ENCODE results near the gene SRRM2.
A peak's percentile ranks its signal among the peaks of the same experiment; 100 is the strongest.

The SRRM2 gene

DNA sequence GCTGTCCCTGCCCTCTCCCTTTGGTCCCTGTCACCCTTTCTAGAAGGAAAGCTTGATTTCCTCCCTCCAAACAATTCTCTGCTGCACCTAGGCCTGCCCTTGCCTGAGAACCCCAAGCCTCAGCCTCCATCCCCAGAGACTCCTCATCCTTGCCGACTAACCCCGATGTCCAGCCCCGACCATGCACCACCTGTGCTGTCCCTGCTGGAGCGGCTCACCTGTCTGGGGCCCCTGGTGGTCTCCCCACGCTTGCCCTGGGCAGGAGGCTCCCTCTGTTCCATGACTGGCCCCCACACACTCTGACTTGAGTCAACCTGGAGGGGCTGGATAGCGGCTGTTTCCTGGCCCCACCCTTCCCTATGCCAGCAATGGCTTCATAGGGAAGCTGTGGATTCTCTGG, 12.0 kb upstream of the SRRM2 start:
- no peak for DNase-seq

DNA sequence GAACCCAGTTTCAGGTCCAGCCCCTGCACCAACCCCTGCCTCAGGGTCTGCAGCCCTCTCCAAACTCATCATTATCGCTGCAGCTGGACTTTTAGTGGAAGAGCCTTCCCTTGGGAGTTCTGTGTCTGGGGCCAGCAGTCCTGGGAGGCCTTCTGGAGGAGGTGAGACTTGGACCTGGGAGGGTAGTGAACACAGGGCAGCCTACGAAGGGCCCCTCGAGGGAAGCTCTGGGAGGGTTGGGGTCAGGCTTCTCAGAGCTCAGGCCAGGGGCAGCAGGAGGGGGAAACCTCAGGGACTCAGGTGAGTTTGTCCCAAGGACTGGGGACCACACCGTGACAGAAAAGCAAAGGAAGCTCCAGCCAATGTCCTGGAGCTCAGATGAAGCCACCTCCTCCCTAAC, 11.3 kb upstream of the SRRM2 start:
- DNase-seq, result no peak

GRCh38 chr16:2742323-2743006, 10.0 kb upstream of the SRRM2 start:
- no peak for DNase-seq

DNA sequence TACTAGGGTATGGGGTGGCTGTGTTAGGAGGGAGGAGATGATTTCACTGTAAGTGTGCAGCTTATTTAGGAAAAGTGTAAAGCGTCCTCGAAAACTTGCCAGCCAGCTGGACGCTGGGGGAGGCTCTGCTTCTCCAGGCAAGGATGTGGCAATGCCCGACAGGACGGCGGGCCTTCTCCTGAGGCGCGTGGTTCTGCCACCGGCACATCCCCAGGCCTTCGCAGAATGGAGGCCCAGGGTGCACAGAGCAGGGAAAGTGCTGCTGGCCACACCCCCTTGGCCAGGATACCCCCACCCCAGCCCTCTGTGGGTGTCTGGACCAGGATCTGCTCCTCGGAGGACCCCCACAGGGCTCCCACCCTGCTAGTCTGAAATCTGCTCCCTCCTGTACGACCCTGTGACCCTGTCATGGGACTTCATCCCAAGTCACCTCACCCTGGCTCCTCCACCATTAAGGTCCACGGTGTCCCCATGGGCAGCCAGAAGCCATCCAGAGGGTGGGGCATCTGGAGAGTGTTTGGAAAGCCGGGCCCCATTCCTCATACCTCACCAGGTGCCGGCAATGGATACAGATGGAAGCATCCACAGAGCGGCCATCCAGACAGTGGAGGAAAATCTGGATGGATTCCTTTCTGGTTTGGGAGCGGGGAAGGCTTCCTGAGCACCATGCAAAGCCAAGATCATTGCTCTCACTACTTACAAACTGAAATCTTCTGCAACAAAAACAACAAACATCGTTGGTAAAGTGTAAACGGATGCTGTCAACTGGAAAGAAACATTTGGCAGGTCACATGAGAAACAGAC, 9.2 kb upstream of the SRRM2 start:
- DNase-seq, result no peak

- no peak for DNase-seq
Observed at GRCh38 chr16:2744711-2745110, 7.7 kb upstream of the SRRM2 start.

- DNase-seq, result no peak
Observed at GRCh38 chr16:2745116-2745890, 7.1 kb upstream of the SRRM2 start.

DNA sequence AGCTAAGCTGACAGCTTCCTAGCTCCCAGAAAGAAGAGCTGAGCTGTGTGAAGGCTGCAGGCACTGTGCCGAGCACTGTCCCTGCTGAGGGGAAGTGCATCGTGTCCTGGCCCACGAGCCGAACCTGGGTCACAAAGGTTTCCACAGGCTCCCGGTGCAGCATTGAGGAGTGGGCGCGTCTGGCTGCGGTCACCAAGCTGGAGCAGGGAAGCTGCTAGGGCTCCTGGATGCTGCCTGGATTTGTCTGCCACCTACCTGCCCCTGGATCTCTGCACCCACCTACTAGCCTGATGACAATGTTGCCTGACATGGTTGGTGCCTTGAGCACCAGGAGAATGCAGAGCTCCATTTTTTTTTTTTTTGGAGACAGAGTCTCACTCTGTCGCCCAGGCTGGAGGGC, 6.5 kb upstream of the SRRM2 start:
- no peak for DNase-seq

GRCh38 chr16:2748757-2749455, 3.5 kb upstream of the SRRM2 start:
- DNase-seq, result no peak

DNA sequence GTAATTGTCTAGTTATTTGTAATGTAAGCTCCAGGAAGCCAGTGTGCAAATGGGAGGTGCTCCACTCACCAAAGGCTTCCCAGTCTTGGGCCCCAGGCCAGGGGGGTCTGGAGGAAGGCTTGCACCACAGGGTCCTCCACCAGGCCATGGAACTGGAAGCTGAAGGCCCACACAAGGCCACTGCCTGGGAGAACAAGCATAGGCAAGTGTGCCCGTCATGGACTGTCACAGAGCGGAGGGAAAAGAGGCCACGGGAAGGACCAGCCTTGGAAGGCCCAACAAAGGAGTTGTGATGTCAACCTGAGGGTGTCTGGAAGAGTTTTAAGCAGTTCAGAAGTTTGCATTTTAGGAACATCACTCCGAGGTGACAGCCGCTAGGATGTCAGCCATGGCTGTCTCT, 3.0 kb upstream of the SRRM2 start:
- no peak for DNase-seq

DNA sequence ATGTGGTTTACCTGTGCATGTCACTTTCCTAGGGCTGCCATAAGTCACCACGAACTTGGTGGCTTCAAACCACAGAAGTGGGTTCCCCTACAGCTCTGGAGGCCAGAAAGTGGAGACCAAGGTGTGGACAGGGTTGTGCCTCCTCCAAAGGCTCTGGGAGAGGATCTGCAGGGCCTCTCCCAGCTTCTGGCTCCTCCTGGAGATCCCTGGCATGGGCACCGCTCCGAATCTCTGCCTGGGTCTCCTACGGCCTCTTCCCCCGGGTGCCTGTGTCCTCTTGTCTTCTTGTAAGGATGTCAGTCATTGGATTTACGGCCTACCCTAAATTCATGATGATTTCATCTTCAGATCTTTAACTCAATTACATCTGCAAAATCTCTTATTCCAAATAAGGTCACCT, 2.5 kb upstream of the SRRM2 start:
- DNase-seq, result no peak

DNA sequence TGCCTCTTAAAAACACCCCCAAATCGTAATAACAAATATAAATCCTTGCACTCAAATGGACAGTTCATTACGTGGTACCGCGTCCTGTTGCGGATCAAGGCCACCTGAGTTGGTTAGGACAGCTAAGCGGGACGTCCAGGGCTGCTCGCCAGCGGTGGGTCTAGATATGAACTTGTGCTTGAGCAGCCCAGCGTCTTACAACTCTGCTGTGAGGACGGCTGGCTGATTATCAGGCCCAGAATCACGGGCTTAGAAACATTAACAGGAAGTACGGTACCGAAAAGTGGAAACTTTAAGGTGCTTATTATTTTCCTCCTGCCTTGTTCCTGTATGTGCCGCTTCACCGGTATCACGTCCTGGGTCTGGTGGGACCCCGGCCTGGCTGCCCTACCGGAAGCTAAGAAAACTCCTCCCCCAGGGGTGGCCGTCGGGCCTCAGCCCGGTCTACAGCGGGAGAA, 832 bp upstream of the SRRM2 start:
- no peak for DNase-seq

GRCh38 chr16:2752850-2753732, 653 bp downstream of the SRRM2 start:
- DNase-seq, result peak; percentile 83

- no peak for DNase-seq
Observed at GRCh38 chr16:2753733-2754020, 1.2 kb downstream of the SRRM2 start.

GRCh38 chr16:2755158-2755557, 2.7 kb downstream of the SRRM2 start:
- no peak for DNase-seq

GRCh38 chr16:2756288-2757015, 4.0 kb downstream of the SRRM2 start:
- DNase-seq, result no peak

- no peak for DNase-seq
Observed at GRCh38 chr16:2757344-2757743, 4.9 kb downstream of the SRRM2 start.

- DNase-seq, result no peak
Observed at GRCh38 chr16:2761472-2761871, 9.0 kb downstream of the SRRM2 start.

GRCh38 chr16:2761886-2762583, 9.6 kb downstream of the SRRM2 start:
- no peak for DNase-seq

DNA sequence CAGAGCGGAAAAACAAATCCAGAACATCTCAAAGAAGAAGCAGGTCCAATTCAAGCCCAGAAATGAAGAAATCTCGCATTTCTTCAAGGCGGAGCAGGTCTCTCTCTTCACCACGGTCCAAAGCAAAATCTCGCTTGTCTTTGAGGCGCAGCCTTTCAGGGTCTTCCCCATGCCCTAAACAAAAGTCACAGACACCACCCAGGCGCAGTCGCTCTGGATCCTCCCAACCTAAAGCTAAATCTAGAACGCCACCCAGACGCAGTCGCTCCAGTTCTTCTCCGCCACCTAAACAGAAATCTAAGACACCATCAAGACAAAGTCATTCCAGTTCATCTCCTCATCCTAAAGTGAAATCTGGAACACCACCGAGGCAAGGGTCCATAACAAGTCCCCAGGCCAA, 10.3 kb downstream of the SRRM2 start:
- DNase-seq, result no peak

DNA sequence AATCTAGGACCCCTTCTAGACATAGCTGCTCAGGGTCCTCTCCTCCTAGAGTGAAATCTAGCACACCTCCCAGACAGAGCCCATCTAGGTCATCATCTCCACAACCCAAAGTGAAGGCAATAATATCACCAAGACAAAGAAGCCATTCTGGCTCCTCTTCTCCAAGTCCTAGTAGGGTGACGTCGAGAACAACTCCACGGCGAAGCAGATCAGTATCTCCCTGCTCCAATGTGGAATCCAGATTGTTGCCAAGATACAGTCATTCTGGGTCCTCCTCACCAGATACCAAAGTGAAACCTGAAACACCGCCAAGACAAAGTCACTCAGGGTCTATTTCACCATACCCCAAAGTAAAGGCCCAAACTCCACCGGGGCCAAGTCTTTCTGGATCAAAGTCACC, 10.7 kb downstream of the SRRM2 start:
- no peak for DNase-seq

DNA sequence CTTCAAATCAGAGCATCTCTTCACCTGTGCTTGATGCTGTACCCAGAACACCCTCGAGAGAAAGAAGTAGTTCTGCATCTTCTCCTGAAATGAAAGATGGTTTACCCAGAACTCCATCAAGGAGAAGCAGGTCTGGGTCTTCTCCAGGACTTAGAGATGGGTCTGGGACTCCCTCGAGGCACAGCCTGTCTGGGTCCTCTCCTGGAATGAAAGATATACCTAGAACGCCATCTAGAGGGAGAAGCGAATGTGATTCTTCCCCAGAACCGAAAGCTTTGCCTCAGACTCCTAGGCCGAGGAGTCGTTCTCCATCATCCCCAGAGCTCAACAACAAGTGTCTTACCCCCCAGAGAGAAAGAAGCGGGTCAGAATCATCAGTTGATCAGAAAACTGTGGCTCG, 12.3 kb downstream of the SRRM2 start:
- no peak for DNase-seq
